Measurements from ENCODE around the gene CYP4X1. TPM values are rescaled to one million over a fixed set of nuclear protein-coding genes. Genes with fewer than 3 reads are reported as not detected.
"Not testable (repeated sequence)": the region's sequence is repeated elsewhere in the genome, so short reads cannot be mapped to it uniquely, and the experiment has no call there.

Gene CYP4X1
- total RNA-seq, 2 donors from 2014 or later: 34.7 TPM

DNA sequence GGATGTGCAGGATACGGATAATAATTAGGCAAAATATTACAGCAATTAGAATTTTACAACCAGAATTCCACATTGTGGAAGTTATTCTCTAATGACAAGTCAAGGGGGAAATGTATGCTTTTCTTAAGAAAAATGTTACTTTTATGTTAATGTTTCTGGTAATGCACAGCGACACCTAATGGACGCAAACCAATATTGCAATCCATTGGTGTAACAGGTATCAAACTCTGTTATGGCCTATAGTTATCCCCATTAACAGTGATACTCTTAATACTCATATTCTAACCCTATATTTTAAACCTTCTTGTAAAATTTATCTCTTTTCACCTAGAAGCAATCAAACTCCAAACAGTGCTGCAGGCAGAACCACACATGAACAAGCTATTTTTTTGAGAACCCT lies 65.9 kb downstream of the CYP4X1 start:
- H3K27ac ChIP-seq; intact Hi-C loops (cut with DNase I); H3K4me3 ChIP-seq; H3K9me3 ChIP-seq; H3K4me1 ChIP-seq (replicated peaks); H3K36me3 ChIP-seq; H3K27me3 ChIP-seq (replicated peaks; ENCODE audit: insufficient read depth): not testable (repeated sequence)
- peak; percentile 19 for DNase-seq (ENCODE audit: low spot score)
- WGBS: 12% methylated on average over 3 of the region's 3 CpGs
- TF ChIP-seq CTCF (IDR thresholded peaks at IDR 0.05): peak; percentile 17 to 71 (median 51)

DNA sequence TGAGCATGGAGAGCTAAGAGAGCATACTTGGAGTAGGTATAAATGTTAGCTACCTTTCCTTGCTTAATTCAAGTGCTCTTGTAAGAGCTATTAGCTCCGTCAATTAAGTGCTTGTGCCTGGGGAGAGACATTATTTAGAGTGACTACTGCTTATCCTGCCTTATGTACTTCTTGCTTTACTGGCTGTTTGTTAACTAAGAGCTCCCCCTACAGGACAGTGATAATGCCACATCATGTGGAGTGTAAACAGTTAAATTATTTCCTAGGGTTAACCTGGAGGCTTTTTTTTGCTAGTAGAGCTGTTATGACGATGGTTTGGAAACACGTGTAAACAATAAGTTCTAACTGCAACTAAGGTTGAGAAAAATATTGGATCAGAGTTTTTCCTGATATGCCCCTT lies 68.0 kb downstream of the CYP4X1 start:
- H3K27me3 ChIP-seq (replicated peaks; ENCODE audit: insufficient read depth); H3K27ac ChIP-seq; H3K9me3 ChIP-seq; H3K4me3 ChIP-seq; H3K36me3 ChIP-seq; intact Hi-C loops (cut with DNase I); H3K4me1 ChIP-seq (replicated peaks); DNase-seq (ENCODE audit: low spot score): not testable (repeated sequence)
- WGBS: 29% methylated on average over 3 of the region's 3 CpGs
- peak in 1 of 4 experiments; percentile 15 for TF ChIP-seq CTCF (IDR thresholded peaks at IDR 0.05)

Small RNA genes lying within 50 kb of the gene (small RNA-seq; reads per million reads assigned to genes)
- gene CYP4A27P (0 reads per million in 2 donors), gene CYP4A43P (0 reads per million in 2 donors), gene CYP4A44P (0 reads per million in 2 donors)

Other genes starting within 250 kb of the CYP4X1 start
- gene CYP4B1, start 224.6 kb upstream of the CYP4X1 start, total RNA-seq: 10 to 100 TPM; 41.4 to 73.3 TPM
- gene CYP4A11, start 82.2 kb upstream of the CYP4X1 start, total RNA-seq: not detected
- 1 to 10 TPM in 1 of 2 donors, under 1 TPM in 1; 0.87 to 2.0 TPM for gene CYP4Z1, start 43.6 kb downstream of the CYP4X1 start, total RNA-seq
- not detected for gene CYP4A22, start 113.8 kb downstream of the CYP4X1 start, total RNA-seq
- gene PDZK1IP1, start 166.4 kb downstream of the CYP4X1 start, total RNA-seq: 10 to 100 TPM in 1 of 2 donors, 1 to 10 TPM in 1; 5.9 to 36.1 TPM
- gene TAL1, start 208.6 kb downstream of the CYP4X1 start, total RNA-seq: 1 to 10 TPM; 1.0 to 1.8 TPM